NK-92 (cell line): ENCODE results near the gene ABR.
"Not testable (repeated sequence)": the region's sequence is repeated elsewhere in the genome, so short reads cannot be mapped to it uniquely, and the experiment has no call there.

ENCODE experiments used
- DNase-seq: peaks from one replicate; lab custom pipeline; 2025; ENCODE audit not compliant: unreplicated experiment; lab: John Stamatoyannopoulos, UW

Gene ABR

DNA sequence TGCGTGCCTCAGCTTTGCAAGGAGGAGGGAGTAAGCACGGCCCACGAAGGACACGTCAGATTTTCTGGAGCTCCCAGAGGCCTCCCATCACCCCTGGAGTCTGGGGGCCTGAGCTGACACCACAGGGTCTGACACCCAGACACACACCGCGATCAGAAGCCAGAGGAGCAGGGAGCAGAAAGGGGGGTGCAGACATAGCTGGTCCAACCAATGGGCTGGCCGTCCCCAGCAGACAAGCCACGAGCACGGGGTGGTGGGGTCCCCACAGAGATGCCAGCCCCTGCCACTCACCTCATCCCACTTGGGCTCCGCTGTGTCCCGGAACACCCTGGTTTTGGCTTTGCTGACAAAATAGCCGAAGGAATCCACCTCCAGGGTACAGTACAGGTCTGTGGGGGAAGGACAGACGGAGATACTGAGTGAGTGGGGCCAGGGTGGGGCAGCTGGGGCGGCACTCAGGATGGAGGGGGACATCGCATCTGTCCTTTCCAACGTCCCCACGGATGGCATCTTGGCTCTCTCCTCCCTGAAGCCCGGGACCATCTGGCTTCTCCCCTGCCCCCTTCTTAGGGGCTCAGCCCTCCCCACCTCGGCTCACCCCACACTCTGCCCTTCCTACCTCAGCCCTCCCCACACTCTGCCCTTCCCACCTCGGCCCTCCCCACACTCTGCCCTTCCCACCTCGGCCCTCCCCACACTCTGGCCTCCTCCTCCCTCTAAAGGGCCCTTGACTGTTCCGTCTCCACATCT is 129.4 kb downstream of the ABR start:
- no peak for DNase-seq

GRCh38 chr17:1049446-1050225 is 130.1 kb downstream of the ABR start:
- no peak for DNase-seq

DNA sequence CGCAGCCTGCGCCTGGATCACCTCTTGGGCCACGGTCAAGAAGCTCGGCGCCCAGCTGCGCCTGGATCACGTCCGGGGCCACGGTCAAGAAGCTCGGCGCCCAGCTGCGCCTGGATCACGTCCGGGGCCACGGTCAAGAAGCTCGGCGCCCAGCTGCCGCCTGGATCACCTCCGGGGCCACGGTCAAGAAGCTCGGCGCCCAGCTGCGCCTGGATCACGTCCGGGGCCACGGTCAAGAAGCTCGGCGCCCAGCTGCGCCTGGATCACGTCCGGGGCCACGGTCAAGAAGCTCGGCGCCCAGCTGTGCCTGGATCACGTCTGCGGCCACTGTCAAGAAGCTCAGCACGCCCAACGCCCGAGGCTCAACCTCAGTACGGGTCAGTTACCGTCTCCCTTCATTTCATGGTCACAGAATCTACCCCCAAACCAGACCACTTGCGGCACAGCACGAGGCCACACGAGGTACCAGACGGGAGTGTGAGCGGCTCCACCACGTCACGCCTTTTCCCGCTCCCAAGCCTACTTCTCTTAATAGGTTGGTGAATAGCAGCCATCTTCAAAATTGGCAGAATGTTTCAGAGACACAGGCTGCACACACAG is 131.2 kb downstream of the ABR start:
- not testable (repeated sequence) for DNase-seq

- DNase-seq, result no peak
Measured at GRCh38 chr17:1047879-1048470, 131.8 kb downstream of the ABR start.

DNA sequence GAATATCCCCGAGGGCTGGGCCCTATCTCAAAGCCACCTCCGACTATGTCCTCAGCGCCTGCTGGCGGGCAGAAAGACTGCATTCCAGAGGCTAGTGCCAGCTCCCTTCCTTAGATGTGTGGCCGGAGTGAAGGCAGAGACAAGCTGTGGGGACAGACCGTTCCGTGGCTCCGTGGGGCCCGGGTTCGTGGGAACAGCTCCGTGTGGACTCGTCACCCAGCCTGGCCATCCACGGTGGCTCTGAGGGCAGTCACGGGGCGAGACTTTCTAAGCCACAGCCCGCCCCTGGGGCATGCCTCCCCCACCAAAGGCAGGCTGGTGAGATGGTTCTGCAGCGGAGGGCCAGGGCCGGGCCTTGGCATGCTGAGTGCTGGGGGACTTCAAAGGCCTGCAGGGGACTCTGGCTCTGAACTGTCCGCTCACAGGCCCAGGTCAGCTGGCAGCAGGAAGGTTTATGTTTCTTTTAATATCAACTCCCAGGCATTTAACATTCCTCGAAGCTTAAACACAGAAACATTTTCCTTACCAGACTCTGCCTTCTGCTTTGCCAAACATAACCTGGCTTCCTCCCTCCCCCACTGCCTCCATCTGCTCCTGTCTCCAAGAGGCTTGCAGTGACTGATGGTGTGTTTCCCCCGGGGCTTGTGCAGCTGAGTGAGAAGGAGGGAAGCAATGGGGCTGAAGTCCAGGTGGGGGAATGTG is 132.5 kb downstream of the ABR start:
- no peak for DNase-seq

- DNase-seq, result no peak
Measured at GRCh38 chr17:1045456-1045855, 134.3 kb downstream of the ABR start.

DNA sequence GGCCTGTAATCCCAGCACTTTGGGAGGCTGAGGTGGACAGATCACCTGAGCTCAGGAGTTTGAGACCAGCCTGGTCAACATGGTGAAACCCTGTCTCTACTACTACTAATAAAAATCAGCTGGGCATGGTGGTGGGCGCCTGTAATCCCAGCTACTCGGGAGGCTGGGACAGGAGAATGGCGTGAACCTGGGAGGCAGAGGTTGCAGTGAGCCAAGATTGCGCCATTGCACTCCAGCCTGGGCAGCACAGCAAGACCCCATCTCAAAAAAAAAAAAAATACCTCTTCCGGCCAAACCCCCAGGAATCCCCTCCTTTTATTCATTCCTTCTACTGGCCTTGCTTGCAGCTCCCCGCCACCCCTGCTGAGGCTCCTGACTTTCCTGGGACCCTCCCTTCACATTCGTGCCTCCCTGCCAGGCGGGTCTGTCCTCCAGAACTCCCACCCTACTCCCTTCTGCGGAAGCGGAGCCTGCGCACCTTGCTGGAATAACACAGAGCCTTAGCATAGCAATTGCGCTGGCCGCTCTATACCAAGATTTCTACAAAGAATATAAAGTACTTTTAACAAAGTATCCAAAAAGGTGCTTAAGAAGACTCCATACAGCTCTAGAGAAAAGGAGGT is 135.3 kb downstream of the ABR start:
- DNase-seq, result not testable (repeated sequence)

DNA sequence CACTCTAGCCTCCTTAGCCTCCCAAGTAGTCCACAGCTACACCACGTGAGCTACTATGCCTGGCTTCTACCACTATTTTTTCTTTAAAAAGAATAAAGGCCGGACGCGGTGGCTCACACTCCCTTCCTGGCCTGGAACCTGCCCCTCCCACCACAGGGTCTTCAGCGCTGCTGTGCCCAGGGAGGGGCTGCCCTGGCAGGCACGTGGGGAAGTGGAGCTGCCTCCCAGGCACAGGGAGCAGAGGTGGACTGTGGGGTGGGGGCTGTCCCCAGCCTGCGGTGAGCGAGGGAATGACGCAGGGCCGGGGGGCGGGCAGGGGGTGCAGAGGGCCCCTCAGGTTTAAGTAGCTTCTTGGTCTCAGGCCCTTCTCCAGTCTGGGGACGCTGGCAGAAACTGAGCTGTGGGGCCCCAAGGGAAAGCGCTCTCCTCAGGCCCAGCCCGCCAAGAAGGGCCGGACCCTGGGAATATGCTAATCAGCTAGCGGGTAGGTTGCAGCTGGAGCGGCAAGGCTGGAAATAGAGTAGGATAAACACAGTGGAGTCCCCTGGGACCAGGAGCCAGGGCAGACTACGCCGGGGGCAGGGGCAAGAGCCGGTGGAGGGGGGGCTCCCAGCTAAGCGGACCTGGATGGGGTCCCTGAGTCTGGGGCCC is 136.1 kb downstream of the ABR start:
- no peak for DNase-seq

DNA sequence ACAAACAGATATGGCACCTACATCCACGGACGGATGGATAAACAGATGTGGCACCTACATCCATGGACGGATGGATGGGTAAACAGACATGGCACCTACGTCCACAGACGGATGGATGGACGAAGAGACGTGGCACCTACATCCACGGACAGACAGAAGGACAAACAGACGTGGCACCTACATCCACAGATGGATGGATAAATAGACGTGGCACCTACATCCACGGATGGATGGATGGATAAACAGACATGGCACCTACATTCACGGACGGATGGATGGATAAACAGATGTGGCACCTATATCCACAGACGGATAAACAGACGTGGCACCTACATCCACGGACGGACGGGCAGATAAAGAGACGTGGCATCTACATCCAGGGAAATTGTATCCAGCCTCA is 137.3 kb downstream of the ABR start:
- no peak for DNase-seq

- no peak for DNase-seq
Measured at GRCh38 chr17:1041746-1042145, 138.0 kb downstream of the ABR start.

DNA sequence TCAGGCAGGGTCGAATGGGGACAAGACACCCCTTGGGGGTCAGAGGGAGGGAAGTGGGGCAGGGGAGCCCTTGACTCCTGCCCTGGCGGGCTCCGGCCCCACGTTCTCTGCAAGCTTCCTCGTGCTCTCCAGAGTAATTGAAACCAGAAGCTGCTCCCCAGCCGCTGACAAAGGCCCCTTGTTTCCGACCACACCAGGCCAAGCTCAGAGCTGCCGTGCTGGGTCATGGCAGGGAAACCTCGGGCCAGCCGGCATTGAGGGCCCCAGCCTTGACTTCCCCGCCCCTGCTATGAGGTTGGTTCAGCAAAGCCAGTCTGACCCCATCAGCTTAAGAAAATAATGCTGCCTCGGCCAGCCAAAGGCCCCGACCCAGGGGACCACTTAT is 139.6 kb downstream of the ABR start:
- no peak for DNase-seq

DNA sequence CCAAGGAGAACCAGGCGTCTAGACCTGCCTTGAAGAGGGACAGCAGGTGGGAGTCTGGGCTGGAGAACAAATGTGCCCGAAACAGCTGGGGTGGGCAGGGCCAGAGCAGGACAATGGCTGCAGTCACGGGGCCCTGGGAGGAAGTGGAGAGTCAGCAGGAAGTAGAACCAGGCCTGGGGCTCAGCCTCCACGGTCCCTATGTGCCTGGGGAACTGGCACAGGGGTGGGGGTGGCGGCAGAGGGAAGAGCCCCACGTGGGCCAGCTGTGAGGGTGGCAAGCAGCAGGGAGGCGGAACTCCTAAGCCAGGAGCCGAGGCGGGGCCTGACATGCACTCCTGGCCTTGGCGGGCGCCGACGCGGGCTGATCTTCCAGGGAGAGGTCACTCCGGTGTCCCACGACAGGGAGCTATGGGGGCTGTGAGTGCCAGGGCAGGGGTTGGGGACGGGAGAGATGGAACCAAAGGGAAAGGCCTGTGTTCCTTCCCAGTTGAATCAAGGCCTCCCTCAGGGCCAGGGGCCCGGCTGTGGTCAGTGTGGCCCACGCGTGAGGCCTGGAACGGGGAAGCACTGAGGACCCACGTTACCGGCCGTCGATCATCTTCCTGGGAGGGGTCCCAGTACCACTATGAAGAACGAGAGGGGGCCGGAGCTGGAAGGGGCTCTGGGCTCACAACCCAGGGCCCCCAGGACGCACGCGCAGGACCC is 140.1 kb downstream of the ABR start:
- DNase-seq, result no peak

GRCh38 chr17:1039123-1039507 is 140.7 kb downstream of the ABR start:
- DNase-seq, result no peak

DNA sequence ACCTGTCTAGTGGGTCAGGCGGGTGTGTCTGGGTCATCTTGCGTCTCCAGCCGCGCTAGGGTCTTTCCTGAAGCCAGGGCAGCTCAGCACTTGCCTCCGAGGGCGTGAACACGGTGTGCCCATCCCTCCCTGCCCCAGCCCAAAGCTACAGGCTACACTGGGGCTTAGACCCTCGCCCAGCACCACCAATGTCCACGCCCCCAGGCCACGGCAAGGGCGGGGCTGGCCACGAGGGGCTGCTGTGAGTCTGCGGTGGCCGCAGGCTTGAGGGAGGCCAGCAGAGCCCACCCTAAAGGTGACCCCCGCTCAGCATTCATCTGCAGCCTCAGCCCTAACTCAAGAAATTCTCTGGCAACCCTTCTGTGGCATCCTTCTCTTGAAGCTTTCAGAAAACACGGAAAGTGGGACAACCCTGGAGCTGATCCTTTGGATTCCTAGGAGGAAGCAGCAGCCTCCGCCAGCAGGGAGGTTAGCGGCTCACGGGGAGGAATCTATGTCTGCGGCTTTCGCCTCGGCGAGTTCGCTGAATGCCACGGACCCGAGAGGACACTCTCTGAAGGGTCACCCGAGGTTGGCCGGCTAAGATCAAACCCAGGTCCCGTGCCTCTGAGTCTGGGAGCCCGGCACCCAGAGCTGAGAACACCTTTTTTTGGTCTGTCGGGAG is 141.2 kb downstream of the ABR start:
- DNase-seq, result no peak

- DNase-seq, result no peak
Measured at GRCh38 chr17:1037238-1037879, 142.4 kb downstream of the ABR start.

DNA sequence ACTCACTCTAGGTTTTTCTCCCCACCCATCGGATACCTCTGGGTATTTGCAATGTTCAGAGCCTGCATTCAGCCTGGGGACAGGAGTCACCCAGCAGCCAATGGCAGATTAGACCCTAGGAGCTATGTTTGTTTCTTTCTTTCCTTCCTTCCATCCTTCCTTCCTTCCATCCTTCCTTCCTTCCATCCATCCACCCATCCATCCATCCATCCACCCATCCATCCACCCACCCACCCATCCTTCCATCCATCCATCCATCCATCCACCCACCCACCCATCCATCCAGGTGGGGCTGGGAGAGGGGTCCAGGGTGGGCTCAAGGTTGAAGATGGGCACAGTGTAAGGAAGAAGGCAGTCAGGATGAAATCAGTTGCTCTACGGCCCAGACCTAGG is 142.9 kb downstream of the ABR start:
- no peak for DNase-seq

- DNase-seq, result no peak
Measured at GRCh38 chr17:1036171-1036844, 143.5 kb downstream of the ABR start.

DNA sequence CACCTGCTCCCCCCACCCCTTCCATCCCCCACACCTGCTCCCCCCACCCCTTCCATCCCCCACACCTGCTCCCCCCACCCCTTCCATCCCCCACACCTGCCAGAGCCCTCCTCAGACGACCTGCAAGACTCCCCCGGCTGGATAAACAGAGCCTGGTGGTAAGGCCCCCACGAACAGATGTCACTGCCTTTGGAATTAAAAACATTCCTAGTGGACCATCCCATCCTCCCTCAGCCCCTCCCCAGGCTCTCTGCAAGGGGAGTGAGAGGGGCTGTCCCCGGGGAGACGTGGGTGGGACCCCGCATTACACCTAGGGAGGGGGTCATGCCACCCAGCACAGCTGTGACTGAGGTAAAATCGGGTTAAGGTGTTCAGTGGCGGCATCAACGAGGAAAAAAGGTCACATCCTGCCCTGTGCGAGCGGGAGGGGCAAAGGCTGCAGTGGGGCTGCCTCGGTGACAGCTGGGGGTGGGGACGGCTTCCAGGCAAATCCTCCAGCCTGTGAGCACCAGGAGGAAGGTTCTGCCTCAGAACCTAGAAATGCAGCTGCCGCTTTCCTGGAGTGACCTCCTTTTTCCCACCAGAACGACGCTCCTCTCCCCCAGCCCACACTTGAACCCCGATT is 144.1 kb downstream of the ABR start:
- no peak for DNase-seq
